OCI-LY1 (cell line): Measurements from ENCODE around the gene DIRAS1.

ENCODE experiments used
- H2AFZ ChIP-seq: fragments of 200-600 bp; sonication (generic), shearing (Covaris generic); 2 replicates; pipeline ENCODE4 v1.6.0; 2014; ENCODE audit warnings: antibody characterized with exemption, mild to moderate bottlenecking, low read length
- H3F3A ChIP-seq: fragments of 200-600 bp; sonication (generic), shearing (Covaris generic); 2 replicates; pipeline ENCODE4 v1.6.0; 2014; ENCODE audit warnings: mild to moderate bottlenecking, antibody characterized with exemption, low read length, moderate library complexity; ENCODE audit not compliant: insufficient read depth
- H3K27ac ChIP-seq: fragments of 200-600 bp; sonication (generic); 2 replicates; pipeline ENCODE4 v1.5.1; 2014; ENCODE audit warnings: low read length, mixed run types, mild to moderate bottlenecking, low read depth; ENCODE audit not compliant: poor library complexity, severe bottlenecking
- H3K27me3 ChIP-seq: fragments of 200-600 bp; sonication (generic); 2 replicates; pipeline ENCODE4 v1.6.0; 2014; ENCODE audit warnings: antibody characterized with exemption, mild to moderate bottlenecking, low read length, moderate library complexity; ENCODE audit not compliant: insufficient read depth
- H3K36me3 ChIP-seq: fragments of 200-600 bp; sonication (generic); 2 replicates; pipeline ENCODE4 v1.6.1; 2014; ENCODE audit warnings: mild to moderate bottlenecking, antibody characterized with exemption, low read length, moderate library complexity, mixed read lengths; ENCODE audit not compliant: insufficient read depth
- H3K4me1 ChIP-seq: fragments of 200-600 bp; sonication (generic); 2 replicates; pipeline ENCODE4 v1.5.1; 2014; ENCODE audit warnings: mild to moderate bottlenecking, low read length, moderate library complexity; ENCODE audit not compliant: insufficient read depth, severe bottlenecking
- H3K4me2 ChIP-seq: fragments of 200-600 bp; sonication (generic), shearing (Covaris generic); 2 replicates; pipeline ENCODE4 v1.6.1; 2014; ENCODE audit warnings: low read length
- H3K4me3 ChIP-seq: fragments of 200-600 bp; sonication (generic); 2 replicates; pipeline ENCODE4 v1.5.1; 2014; ENCODE audit warnings: low read length, low read depth, mild to moderate bottlenecking, mixed read lengths; ENCODE audit not compliant: poor library complexity, severe bottlenecking
- H3K79me2 ChIP-seq: fragments of 200-600 bp; shearing (Covaris generic); 2 replicates; pipeline ENCODE4 v1.6.1; 2016; ENCODE audit warnings: mixed run types, low read length, mixed read lengths; ENCODE audit not compliant: insufficient read depth
- H3K9ac ChIP-seq: fragments of 200-600 bp; sonication (generic), shearing (Covaris generic); 2 replicates; pipeline ENCODE4 v1.6.1; 2014; ENCODE audit warnings: mild to moderate bottlenecking, low read length, mixed read lengths
- H3K9me2 ChIP-seq: fragments of 200-600 bp; sonication (generic), shearing (Covaris generic); 2 replicates; pipeline ENCODE4 v1.6.1; 2014; ENCODE audit warnings: low read depth, mild to moderate bottlenecking, low read length, mixed read lengths
- H3K9me3 ChIP-seq: fragments of 200-600 bp; shearing (Covaris generic); 2 replicates; pipeline ENCODE4 v1.6.1; 2014; ENCODE audit warnings: low read length, mixed read lengths
- H4K20me1 ChIP-seq: fragments of 200-600 bp; sonication (generic), shearing (Covaris generic); 2 replicates; pipeline ENCODE4 v1.6.0; 2016; ENCODE audit warnings: mild to moderate bottlenecking, low read length; ENCODE audit not compliant: insufficient read depth
- EZH2 ChIP-seq: fragments of 200-600 bp; sonication (generic), shearing (Covaris generic); IDR thresholded peaks from 2 replicates; pipeline ENCODE4 v1.8.0; 2017; ENCODE audit warnings: borderline replicate concordance, mixed run types, mild to moderate bottlenecking, antibody characterized with exemption, low read length, moderate library complexity, mixed read lengths
- TF ChIP-seq, protein P1 (sequence below): fragments of 200-600 bp; sonication (generic), shearing (Covaris generic); IDR thresholded peaks from 2 replicates; pipeline ENCODE4 v1.5.1; 2017; ENCODE audit warnings: mild to moderate bottlenecking, antibody characterized with exemption, low read length, moderate library complexity, mixed read lengths

The DIRAS1 gene, protein sequence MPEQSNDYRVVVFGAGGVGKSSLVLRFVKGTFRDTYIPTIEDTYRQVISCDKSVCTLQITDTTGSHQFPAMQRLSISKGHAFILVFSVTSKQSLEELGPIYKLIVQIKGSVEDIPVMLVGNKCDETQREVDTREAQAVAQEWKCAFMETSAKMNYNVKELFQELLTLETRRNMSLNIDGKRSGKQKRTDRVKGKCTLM

DNA sequence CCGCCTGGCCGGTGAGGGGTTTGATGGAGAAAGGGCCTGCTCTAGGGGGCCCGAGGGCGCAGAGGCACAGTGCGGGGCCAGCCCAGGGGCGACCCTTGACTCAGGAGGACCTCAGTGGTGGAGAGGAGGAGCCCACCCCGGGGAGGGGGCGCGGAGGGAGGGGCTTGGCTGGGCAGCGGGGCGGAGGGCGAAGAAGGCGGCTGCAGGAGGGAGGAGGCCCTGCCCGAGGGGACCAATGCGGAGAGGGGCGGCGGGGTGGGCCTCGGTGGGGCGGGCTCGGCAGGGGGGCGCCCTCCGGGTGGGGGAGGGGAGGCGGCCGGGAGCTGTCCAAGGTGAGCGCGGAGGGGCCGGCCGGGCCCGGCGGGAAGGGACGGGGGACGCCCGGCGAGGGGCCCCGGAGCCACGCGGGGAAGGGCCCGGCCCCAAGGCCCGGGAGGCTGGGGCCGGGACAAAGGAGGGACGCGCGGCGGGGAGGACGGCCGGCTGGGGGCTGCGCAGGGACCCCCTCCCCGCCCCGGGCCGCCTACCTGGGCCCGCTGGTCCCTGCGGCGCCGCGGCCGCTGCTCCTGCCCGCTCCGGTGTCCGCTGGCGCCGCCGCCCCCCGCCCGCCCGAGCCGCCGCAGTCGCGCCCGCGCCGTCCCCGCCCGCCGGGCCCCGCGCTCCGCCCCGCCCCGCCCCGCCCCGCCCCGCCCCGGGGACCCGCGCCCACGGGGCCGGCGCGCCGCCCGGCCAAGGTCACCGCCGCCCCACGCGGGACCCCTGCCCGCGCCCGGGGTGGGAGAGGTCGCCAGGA, at the start of gene DIRAS1:
DIRAS1 (minus strand) TSS at position 596 of the 793 bp plus-strand sequence. CDS start 3,566 bp downstream, outside the sequence.
- Histone ChIP-seq H3K9ac (no peak within 1 kb of the TSS), H3K4me2 (no peak within 1 kb of the TSS), H3F3A (no peaks in the 10 kb centered on the region), H3K27me3 (no peaks in the 10 kb centered on the region; the same call in 1 of the 2 replicates), H3K36me3 (no peaks in the 10 kb centered on the region; the same call in 1 of the 2 replicates), H3K79me2 (no peaks in the 10 kb centered on the region), H3K4me1 (no peaks in the 10 kb centered on the region), H4K20me1 (no peaks in the 10 kb centered on the region), H3K9me3 (no peaks in the 10 kb centered on the region), H2AFZ (no peak within 1 kb of the TSS), H3K9me2 (no peaks in the 10 kb centered on the region), H3K27ac (no peak within 1 kb of the TSS), H3K4me3 (no peak within 1 kb of the TSS)
- TF ChIP-seq, protein P1, sequence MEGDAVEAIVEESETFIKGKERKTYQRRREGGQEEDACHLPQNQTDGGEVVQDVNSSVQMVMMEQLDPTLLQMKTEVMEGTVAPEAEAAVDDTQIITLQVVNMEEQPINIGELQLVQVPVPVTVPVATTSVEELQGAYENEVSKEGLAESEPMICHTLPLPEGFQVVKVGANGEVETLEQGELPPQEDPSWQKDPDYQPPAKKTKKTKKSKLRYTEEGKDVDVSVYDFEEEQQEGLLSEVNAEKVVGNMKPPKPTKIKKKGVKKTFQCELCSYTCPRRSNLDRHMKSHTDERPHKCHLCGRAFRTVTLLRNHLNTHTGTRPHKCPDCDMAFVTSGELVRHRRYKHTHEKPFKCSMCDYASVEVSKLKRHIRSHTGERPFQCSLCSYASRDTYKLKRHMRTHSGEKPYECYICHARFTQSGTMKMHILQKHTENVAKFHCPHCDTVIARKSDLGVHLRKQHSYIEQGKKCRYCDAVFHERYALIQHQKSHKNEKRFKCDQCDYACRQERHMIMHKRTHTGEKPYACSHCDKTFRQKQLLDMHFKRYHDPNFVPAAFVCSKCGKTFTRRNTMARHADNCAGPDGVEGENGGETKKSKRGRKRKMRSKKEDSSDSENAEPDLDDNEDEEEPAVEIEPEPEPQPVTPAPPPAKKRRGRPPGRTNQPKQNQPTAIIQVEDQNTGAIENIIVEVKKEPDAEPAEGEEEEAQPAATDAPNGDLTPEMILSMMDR: no peak
- TF ChIP-seq EZH2: no peak

DNA sequence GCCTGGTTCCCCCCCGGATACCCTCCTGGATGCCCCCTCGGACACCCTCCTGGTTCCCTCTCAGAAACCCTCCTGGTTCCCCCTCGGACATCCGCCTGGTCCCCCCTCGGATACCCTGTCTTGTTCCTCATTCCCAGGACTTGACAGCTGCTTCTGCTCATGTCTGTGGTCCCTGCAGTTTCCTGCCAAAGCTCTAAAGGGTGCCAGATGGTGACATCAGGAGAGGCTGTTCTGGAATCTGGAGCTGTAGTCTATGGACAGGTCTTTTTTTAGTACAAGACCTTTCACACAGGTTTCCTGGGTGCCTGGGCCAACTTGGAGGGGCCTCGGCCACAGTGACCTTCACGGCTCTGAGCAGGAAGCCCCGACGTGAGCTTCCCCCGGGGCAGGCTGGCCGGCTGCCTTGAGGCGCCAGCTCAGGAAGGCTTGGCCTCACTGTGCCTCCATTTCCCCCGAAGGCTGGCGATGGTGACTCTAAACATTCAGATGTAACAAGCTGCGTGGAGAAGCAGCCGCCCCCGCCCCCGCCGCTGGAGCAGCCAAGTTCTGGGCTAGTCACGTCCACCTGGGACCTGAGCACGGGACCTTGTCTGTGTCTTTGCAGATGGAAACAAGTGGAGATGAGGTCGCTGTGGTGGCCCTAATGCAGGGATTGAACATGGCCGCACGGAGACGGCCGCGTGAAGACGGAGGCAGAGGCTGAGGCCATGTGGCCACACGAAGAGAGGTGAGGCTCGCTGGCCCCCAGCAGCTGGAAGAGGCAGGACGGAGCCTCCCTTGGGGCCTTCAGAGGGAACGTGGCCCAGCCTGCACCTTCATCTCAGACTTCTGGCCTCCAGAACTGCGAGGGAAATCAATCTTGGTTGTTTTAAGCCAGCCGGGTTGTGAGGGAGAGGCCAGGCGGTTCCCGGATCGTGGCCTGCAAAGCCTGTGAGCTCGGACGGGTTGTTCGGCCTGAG, 49.2 kb upstream of the DIRAS1 start:
- Histone ChIP-seq H3K9ac (no peak overlapping the region), H3K36me3 (peaks cover 45% of the 10 kb centered on the region)

DNA sequence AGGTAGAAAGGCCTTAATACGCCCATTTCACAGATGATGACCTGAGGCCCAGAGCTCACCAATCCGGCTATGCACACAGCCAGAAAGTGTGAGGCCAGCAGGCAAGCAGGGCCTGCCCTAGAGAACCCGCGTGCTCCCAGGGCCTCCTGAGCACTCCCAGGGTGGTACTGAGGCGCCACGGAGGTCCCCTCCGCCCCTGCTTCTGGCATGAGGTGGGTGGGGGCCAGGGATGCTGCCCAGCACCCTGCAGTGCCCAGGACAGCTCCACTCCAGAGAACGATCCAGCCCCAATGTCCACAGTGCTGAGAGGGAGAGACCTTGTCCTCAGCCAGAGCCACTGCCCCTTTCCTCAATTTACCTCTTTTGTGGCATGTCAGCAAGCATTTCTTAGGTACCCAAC, 48.0 kb upstream of the DIRAS1 start:
- H3K27me3 ChIP-seq: no peaks in the 10 kb centered on the region
- H4K20me1 ChIP-seq: no peaks in the 10 kb centered on the region
- H2AFZ ChIP-seq: no peak overlapping the region
- H3K9me2 ChIP-seq: no peaks in the 10 kb centered on the region
- H3K9me3 ChIP-seq: no peaks in the 10 kb centered on the region
- H3K79me2 ChIP-seq: peaks cover 26% of the 10 kb centered on the region
- no peak overlapping the region for H3K4me3 ChIP-seq
- TF ChIP-seq, protein P1: no peak
- no peak for TF ChIP-seq EZH2
- H3F3A ChIP-seq: no peaks in the 10 kb centered on the region
- no peaks in the 10 kb centered on the region for H3K4me1 ChIP-seq
- H3K27ac ChIP-seq: no peak overlapping the region
- peaks cover 54% of the 10 kb centered on the region for H3K36me3 ChIP-seq
- no peak overlapping the region for H3K9ac ChIP-seq
- no peak overlapping the region for H3K4me2 ChIP-seq

More for the DNA sequence above, 49.2 kb upstream of the DIRAS1 start:
- Histone ChIP-seq H3K4me3 (no peak overlapping the region), H3K27ac (no peak overlapping the region), H4K20me1 (no peaks in the 10 kb centered on the region; the same call in 1 of the 2 replicates), H3K27me3 (no peaks in the 10 kb centered on the region), H3K9me3 (no peaks in the 10 kb centered on the region), H3K4me1 (peaks cover 7% of the 10 kb centered on the region), H3F3A (no peaks in the 10 kb centered on the region), H3K4me2 (no peak overlapping the region), H3K79me2 (peaks cover 38% of the 10 kb centered on the region), H3K9me2 (no peaks in the 10 kb centered on the region), H2AFZ (no peak overlapping the region)
- no peak for TF ChIP-seq EZH2
- TF ChIP-seq, protein P1: no peak
